ENCODE results near the gene APLF.
"Not testable (repeated sequence)": the region's sequence is repeated elsewhere in the genome, so short reads cannot be mapped to it uniquely, and the experiment has no call there.

APLF gene

DNA sequence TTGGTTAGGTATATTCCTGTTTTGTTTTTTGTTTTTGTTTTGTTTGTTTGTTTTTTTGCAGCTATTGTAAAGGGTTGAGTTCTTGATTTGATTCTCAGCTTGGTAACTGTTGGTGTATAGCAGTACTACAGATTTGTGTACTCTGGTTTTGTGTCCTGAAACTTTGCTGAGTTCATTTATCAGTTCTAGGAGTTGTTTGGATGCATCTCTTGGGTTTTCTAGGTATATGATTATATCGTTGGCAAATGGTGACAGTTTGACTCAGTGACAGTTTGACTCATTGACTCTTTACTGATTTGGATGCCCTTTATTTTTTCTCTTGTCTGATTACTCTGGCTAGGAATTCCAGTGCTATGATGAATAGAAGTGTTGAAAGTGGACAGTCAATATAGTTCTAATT, 53.7 kb downstream of the APLF start:
- CTCF ChIA-PET = no interaction called here
- DNase-seq (ENCODE audit: extremely low spot score) = no peak
- POLR2A ChIA-PET = no interaction called here
- TF ChIP-seq FOXM1 (IDR thresholded peaks at IDR 0.05; ENCODE audit: borderline replicate concordance) = no peak
- TF ChIP-seq LEF1 (IDR thresholded peaks at IDR 0.05; ENCODE audit: borderline replicate concordance) = no peak
- TF ChIP-seq ZNF384 (IDR thresholded peaks at IDR 0.05) = no peak
- TF ChIP-seq L3MBTL2 (conservative IDR thresholded peaks at IDR 0.05) = no peak
- no peak for TF ChIP-seq NFRKB (IDR thresholded peaks at IDR 0.05)
- no peak for TF ChIP-seq ARNT (IDR thresholded peaks at IDR 0.05)
- no peak for TF ChIP-seq BHLHE40 (IDR thresholded peaks at IDR 0.05; ENCODE audit: borderline replicate concordance)
- TF ChIP-seq SUZ12 (IDR thresholded peaks at IDR 0.05) = no peak
- no peak for TF ChIP-seq TARDBP (IDR thresholded peaks at IDR 0.05)
- no peak for TF ChIP-seq FOXA1 (IDR thresholded peaks at IDR 0.05)
- TF ChIP-seq ELF4 (IDR thresholded peaks at IDR 0.05) = no peak
- no peak for TF ChIP-seq FOXK2 (IDR thresholded peaks at IDR 0.05)
- TF ChIP-seq, protein P1, sequence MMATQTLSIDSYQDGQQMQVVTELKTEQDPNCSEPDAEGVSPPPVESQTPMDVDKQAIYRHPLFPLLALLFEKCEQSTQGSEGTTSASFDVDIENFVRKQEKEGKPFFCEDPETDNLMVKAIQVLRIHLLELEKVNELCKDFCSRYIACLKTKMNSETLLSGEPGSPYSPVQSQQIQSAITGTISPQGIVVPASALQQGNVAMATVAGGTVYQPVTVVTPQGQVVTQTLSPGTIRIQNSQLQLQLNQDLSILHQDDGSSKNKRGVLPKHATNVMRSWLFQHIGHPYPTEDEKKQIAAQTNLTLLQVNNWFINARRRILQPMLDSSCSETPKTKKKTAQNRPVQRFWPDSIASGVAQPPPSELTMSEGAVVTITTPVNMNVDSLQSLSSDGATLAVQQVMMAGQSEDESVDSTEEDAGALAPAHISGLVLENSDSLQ (IDR thresholded peaks at IDR 0.05) = no peak
- no peak for TF ChIP-seq HDGF (IDR thresholded peaks at IDR 0.05; ENCODE audit: borderline replicate concordance)

- DNase-seq (ENCODE audit: extremely low spot score); CTCF ChIA-PET; POLR2A ChIA-PET: not testable (repeated sequence)
These were observed 59.6 kb downstream of the APLF start for GRCh38 chr2:68526943-68527342.

DNA sequence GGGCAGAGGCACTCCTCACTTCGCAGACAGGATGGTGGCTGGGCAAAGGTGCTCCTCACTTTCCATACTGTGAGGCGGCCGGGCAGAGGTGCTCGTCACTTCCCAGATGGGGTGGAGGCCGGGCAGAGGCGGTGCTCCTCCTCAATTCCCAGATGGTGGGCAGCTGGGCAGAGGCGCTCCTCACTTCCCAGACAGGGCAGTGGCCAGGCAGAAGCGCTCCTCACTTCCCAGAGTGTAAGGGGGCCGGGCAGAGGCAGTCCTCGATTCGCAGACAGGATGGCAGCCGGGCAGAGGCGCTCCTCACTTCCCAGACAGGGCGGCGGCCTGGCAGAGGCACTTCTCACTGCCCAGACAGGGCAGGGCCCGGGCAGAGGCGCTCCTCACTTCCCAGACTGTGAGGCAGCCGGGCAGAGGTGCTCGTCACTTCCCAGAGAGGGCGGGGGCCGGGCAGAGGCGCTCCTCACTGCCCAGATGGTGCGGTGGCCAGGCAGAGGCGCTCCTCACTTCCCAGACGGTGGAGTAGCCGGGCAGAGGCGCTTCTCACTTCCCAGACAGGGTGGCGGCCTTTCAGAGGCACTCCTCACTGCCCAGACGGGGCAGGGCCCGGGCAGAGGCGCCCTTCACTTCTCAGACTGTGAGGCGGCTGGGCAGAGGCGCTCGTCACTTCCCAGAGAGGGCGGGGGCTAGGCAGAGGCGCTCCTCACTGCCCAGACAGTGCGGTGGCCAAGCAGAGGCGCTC, 60.1 kb downstream of the APLF start:
- POLR2A ChIA-PET = not testable (repeated sequence)

GRCh38 chr2:68529156-68529555, 61.8 kb downstream of the APLF start:
- CTCF ChIA-PET; POLR2A ChIA-PET; DNase-seq (ENCODE audit: extremely low spot score): not testable (repeated sequence)

More for the DNA sequence above, 60.1 kb downstream of the APLF start:
- DNase-seq (ENCODE audit: extremely low spot score); CTCF ChIA-PET: not testable (repeated sequence)

- DNase-seq (ENCODE audit: extremely low spot score); CTCF ChIA-PET; POLR2A ChIA-PET: not testable (repeated sequence)
These were observed 62.3 kb downstream of the APLF start for GRCh38 chr2:68529651-68530050.

- DNase-seq (ENCODE audit: extremely low spot score) = no peak
- TF ChIP-seq SP1 (IDR thresholded peaks at IDR 0.05) (no peak), L3MBTL2 (conservative IDR thresholded peaks at IDR 0.05) (no peak), NFRKB (IDR thresholded peaks at IDR 0.05) (no peak), ELF4 (IDR thresholded peaks at IDR 0.05) (no peak), LEF1 (IDR thresholded peaks at IDR 0.05; ENCODE audit: borderline replicate concordance) (no peak), FOXK2 (IDR thresholded peaks at IDR 0.05) (no peak), TARDBP (IDR thresholded peaks at IDR 0.05) (no peak), BHLHE40 (IDR thresholded peaks at IDR 0.05; ENCODE audit: borderline replicate concordance) (no peak)
- TF ChIP-seq, protein P1 (IDR thresholded peaks at IDR 0.05) = no peak
- ChIA-PET CTCF (no interaction called here), POLR2A (no interaction called here)
These were observed 68.6 kb downstream of the APLF start for GRCh38 chr2:68536000-68536399.

DNA sequence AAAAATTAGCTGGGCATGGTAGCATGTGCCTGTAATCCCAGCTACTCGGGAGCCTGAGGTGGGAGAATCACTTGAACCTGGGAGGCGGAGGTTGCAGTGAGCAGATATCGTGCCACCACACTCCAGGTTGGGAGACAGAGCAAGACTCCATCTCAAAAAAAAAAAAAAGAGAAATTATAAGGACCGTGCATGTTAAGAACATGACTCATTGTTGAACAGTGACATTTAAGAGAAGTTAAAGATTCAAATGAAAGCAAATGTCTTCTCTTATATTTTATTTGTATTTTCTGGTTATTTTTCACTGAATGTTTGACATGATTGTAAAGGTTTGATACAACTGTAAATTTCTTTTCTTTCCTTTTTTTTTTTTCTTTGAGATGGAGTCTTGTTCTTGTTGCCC, 69.6 kb downstream of the APLF start:
- DNase-seq (ENCODE audit: extremely low spot score) = no peak
- no peak for TF ChIP-seq ARNT (IDR thresholded peaks at IDR 0.05)
- TF ChIP-seq CTBP1 (IDR thresholded peaks at IDR 0.05; ENCODE audit: borderline replicate concordance) = no peak
- TF ChIP-seq L3MBTL2 (conservative IDR thresholded peaks at IDR 0.05) = no peak
- no peak for TF ChIP-seq TARDBP (IDR thresholded peaks at IDR 0.05)
- no peak for TF ChIP-seq SUZ12 (IDR thresholded peaks at IDR 0.05)
- TF ChIP-seq, protein P1 (IDR thresholded peaks at IDR 0.05) = no peak
- no peak for TF ChIP-seq NFRKB (IDR thresholded peaks at IDR 0.05)
- TF ChIP-seq FOXK2 (IDR thresholded peaks at IDR 0.05) = no peak
- TF ChIP-seq BHLHE40 (IDR thresholded peaks at IDR 0.05; ENCODE audit: borderline replicate concordance) = no peak
- no peak for TF ChIP-seq FOXM1 (IDR thresholded peaks at IDR 0.05; ENCODE audit: borderline replicate concordance)
- no peak for TF ChIP-seq ZNF384 (IDR thresholded peaks at IDR 0.05)
- TF ChIP-seq HDGF (IDR thresholded peaks at IDR 0.05; ENCODE audit: borderline replicate concordance) = no peak
- TF ChIP-seq SP1 (IDR thresholded peaks at IDR 0.05) = no peak
- TF ChIP-seq ELF4 (IDR thresholded peaks at IDR 0.05) = no peak
- no peak for TF ChIP-seq FOXA1 (IDR thresholded peaks at IDR 0.05)
- no peak for TF ChIP-seq LEF1 (IDR thresholded peaks at IDR 0.05; ENCODE audit: borderline replicate concordance)
- POLR2A ChIA-PET = no interaction called here
- CTCF ChIA-PET = no interaction called here

DNA sequence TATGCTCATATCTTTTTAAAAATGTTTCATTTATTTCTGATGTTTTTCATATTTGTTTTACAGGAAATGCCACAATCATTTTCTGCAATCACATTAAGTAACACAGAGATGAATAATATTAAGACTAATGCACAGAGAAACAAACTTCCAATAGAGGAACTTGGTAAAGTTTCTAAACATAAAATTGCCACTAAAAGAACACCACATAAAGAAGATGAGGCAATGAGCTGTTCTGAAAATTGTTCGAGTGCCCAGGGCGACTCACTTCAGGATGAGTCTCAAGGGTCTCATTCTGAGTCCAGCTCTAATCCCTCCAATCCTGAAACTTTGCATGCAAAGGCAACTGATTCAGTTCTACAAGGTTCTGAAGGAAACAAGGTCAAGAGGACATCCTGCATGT, 70.4 kb downstream of the APLF start:
- ChIA-PET CTCF (no interaction called here), POLR2A (no interaction called here)
- TF ChIP-seq, protein P1 (IDR thresholded peaks at IDR 0.05) = no peak
- TF ChIP-seq HDGF (IDR thresholded peaks at IDR 0.05; ENCODE audit: borderline replicate concordance) (no peak), BHLHE40 (IDR thresholded peaks at IDR 0.05; ENCODE audit: borderline replicate concordance) (no peak), FOXM1 (IDR thresholded peaks at IDR 0.05; ENCODE audit: borderline replicate concordance) (no peak), ELF4 (IDR thresholded peaks at IDR 0.05) (no peak), SUZ12 (IDR thresholded peaks at IDR 0.05) (no peak), FOXK2 (IDR thresholded peaks at IDR 0.05) (no peak), FOXA1 (IDR thresholded peaks at IDR 0.05) (no peak), ARNT (IDR thresholded peaks at IDR 0.05) (no peak), LEF1 (IDR thresholded peaks at IDR 0.05; ENCODE audit: borderline replicate concordance) (no peak), L3MBTL2 (conservative IDR thresholded peaks at IDR 0.05) (no peak), SP1 (IDR thresholded peaks at IDR 0.05) (no peak), ZNF384 (IDR thresholded peaks at IDR 0.05) (no peak), CTBP1 (IDR thresholded peaks at IDR 0.05; ENCODE audit: borderline replicate concordance) (no peak), TARDBP (IDR thresholded peaks at IDR 0.05) (no peak), NFRKB (IDR thresholded peaks at IDR 0.05) (no peak)
- no peak for DNase-seq (ENCODE audit: extremely low spot score)
